Endothelial cell (in vitro differentiated cells): ENCODE measurements around the gene ZNF574. TPM values are rescaled to one million over a fixed set of nuclear protein-coding genes. Genes with fewer than 3 reads are reported as not detected.

ENCODE experiments used
- DNase-seq: peaks from one replicate; pipeline ENCODE4 v3.0.0; 2021; ENCODE audit warnings: low spot score
- H3K27ac Mint-ChIP-seq: one replicate; pipeline ENCODE4 v1.8.0; 2021; ENCODE audit warnings: mixed read lengths, inconsistent platforms; ENCODE audit not compliant: unreplicated experiment
- H3K27me3 Mint-ChIP-seq: one replicate; pipeline ENCODE4 v1.8.0; 2021; ENCODE audit warnings: mild to moderate bottlenecking, moderate library complexity, mixed read lengths, inconsistent platforms; ENCODE audit not compliant: unreplicated experiment
- H3K36me3 Mint-ChIP-seq: one replicate; pipeline ENCODE4 v1.8.0; 2021; ENCODE audit warnings: mild to moderate bottlenecking, low read depth, mixed read lengths, inconsistent platforms; ENCODE audit not compliant: unreplicated experiment
- H3K4me1 Mint-ChIP-seq: one replicate; pipeline ENCODE4 v1.8.0; 2021; ENCODE audit warnings: mild to moderate bottlenecking, mixed read lengths, inconsistent platforms; ENCODE audit not compliant: unreplicated experiment
- H3K4me3 Mint-ChIP-seq: one replicate; pipeline ENCODE4 v1.8.0; 2021; ENCODE audit warnings: mild to moderate bottlenecking, mixed read lengths, inconsistent platforms; ENCODE audit not compliant: unreplicated experiment
- H3K9me3 Mint-ChIP-seq: one replicate; pipeline ENCODE4 v1.8.0; 2021; ENCODE audit warnings: mixed read lengths, inconsistent platforms; ENCODE audit not compliant: unreplicated experiment
- CTCF ChIP-seq: fragments of 200-600 bp; sonication (generic); IDR thresholded peaks from one replicate; pipeline ENCODE4 v1.5.0; 2021; ENCODE audit warnings: antibody characterized with exemption; ENCODE audit not compliant: unreplicated experiment
- long read RNA-seq: library from polyadenylated mRNA; unstranded; transcript quantifications from one replicate; pipeline ENCODE4 v2.0.0, GENCODE V29; 2020; ENCODE audit not compliant: unreplicated experiment
- total RNA-seq: library from RNA; stranded (reverse); fragmentation: NEBNext Ultra II Directional; extraction: Animal tissue kit (Norgen Biotek cat#: 25700); gene quantifications from one replicate; pipeline ENCODE4 v1.2.1, GENCODE V29; 2021; ENCODE audit not compliant: unreplicated experiment

ZNF574 gene
- total RNA-seq = 19.7 TPM
- long read RNA-seq, transcript ZNF574-202 (2 exons, 2,940 nt) = major isoform, 6 of 8 reads
- long read RNA-seq, partial matches to known transcripts = 0 of 8 reads
- long read RNA-seq, other reads (novel, unspliced or antisense) = 2 of 8 reads

- Mint-ChIP-seq H3K27ac (peak within 1 kb of the TSS; percentile 99), H3K27me3 (peaks cover 25% of the 10 kb centered on the region), H3K36me3 (peaks cover 27% of the 10 kb centered on the region), H3K4me1 (peaks cover 28% of the 10 kb centered on the region), H3K9me3 (no peaks in the 10 kb centered on the region), H3K4me3 (peak within 1 kb of the TSS; percentile 98)
- TF ChIP-seq CTCF = no peak
- DNase-seq = peak; percentile 96
Measured at GRCh38 chr19:42075616-42076379, at the start of gene ZNF574. TSS of gene ZNF574 (plus strand) at chr19:42076166. CDS start at chr19:42078607, 2,441 bp downstream.

- H3K27ac Mint-ChIP-seq = peak overlapping the region; percentile 10
- peak overlapping the region; percentile 6 for H3K4me3 Mint-ChIP-seq
- H3K9me3 Mint-ChIP-seq = no peaks in the 10 kb centered on the region
- peaks cover 5% of the 10 kb centered on the region for H3K27me3 Mint-ChIP-seq
- peak; percentile 57 for DNase-seq
- H3K4me1 Mint-ChIP-seq = no peaks in the 10 kb centered on the region
- TF ChIP-seq CTCF = peak; percentile 89
- H3K36me3 Mint-ChIP-seq = no peaks in the 10 kb centered on the region
Measured at GRCh38 chr19:42028304-42029216, 47.4 kb upstream of the ZNF574 start.

DNA sequence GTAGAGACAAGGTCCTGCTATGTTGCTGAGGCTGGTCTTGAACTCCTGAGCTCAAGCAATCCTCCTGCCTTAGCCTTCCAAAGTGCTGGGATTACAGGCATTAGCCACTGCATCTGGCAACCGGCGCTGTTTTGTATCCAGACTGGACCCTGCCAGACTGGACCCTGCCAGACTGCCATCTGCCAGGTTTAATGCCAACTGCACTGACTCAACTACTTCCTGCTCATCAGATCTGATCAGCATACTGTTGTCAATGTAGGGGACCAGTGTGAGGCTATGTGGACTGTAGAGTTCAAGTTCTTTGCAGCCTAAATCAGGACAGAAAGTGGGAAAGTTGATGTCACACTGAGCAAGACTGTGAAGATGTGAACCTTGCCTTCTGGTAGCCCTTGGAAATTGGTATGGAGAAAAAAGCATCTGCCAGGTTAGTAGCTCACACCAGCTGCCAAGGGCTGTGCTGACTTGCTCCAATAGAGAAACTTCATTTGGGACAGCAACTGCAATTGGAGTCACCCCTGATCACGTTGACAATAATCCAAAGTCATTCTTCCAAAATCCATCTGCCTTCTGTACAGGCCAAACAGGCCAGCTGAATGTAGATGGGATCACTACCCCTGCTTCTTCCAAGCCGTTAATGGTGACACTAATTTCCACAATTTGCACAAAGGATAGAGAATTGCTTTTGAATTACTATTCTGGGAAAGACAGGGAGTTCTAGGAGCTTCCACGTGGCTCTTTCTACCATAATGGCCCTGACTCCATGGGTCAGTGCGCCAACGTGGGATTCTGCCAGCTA is 45.1 kb upstream of the ZNF574 start:
- no peaks in the 10 kb centered on the region for H3K27me3 Mint-ChIP-seq
- H3K4me3 Mint-ChIP-seq = no peak overlapping the region
- DNase-seq = no peak
- H3K36me3 Mint-ChIP-seq = no peaks in the 10 kb centered on the region
- H3K27ac Mint-ChIP-seq = no peak overlapping the region
- no peak for TF ChIP-seq CTCF
- no peaks in the 10 kb centered on the region for H3K9me3 Mint-ChIP-seq
- H3K4me1 Mint-ChIP-seq = no peaks in the 10 kb centered on the region

GRCh38 chr19:42032431-42032830 is 43.5 kb upstream of the ZNF574 start:
- Mint-ChIP-seq H3K27ac (no peak overlapping the region), H3K27me3 (no peaks in the 10 kb centered on the region), H3K4me3 (no peak overlapping the region), H3K4me1 (no peaks in the 10 kb centered on the region), H3K9me3 (no peaks in the 10 kb centered on the region), H3K36me3 (no peaks in the 10 kb centered on the region)
- DNase-seq = no peak
- TF ChIP-seq CTCF = no peak
